GM12874 (cell line): Measurements from ENCODE around the gene SHROOM3.

Source experiments
- CTCF ChIP-seq: IDR thresholded peaks from 2 replicates; pipeline ENCODE4 v1.5.1; 2011; ENCODE audit warnings: low read depth, mild to moderate bottlenecking, control low read depth, low read length, moderate library complexity; ENCODE audit not compliant: insufficient read depth

Gene SHROOM3

GRCh38 chr4:76434901-76435527 lies at the start of gene SHROOM3:
TSS of gene SHROOM3 (plus strand) at chr4:76435229. CDS start at chr4:76436053, 824 bp downstream.
- TF ChIP-seq CTCF: no peak

- TF ChIP-seq CTCF: no peak
Observed at GRCh38 chr4:76385974-76386373, 49.1 kb upstream of the SHROOM3 start.

- no peak for TF ChIP-seq CTCF
Observed at GRCh38 chr4:76386566-76387305, 48.3 kb upstream of the SHROOM3 start.

- TF ChIP-seq CTCF: no peak
Observed at GRCh38 chr4:76388160-76388908, 46.7 kb upstream of the SHROOM3 start.

GRCh38 chr4:76401654-76402053 lies 33.4 kb upstream of the SHROOM3 start:
- TF ChIP-seq CTCF: no peak

GRCh38 chr4:76406081-76406480 lies 28.9 kb upstream of the SHROOM3 start:
- no peak for TF ChIP-seq CTCF

- no peak for TF ChIP-seq CTCF
Observed at GRCh38 chr4:76407440-76408119, 27.4 kb upstream of the SHROOM3 start.
